MM.1S (cell line): ENCODE results near the gene ANK2.

Experiments used
- EZH2 ChIP-seq: fragments of 300-600 bp; sonication (generic); optimal IDR thresholded peaks from 2 replicates; pipeline ENCODE3; 2017; ENCODE audit warnings: low read depth, mild to moderate bottlenecking, antibody characterized with exemption, low read length, mixed read lengths
- EZH2phosphoT487 ChIP-seq: fragments of 300-600 bp; sonication (generic); IDR thresholded peaks from 2 replicates; pipeline ENCODE4 v1.6.1; 2018; ENCODE audit warnings: antibody characterized with exemption, low read length
- TF ChIP-seq, protein P1 (sequence below): fragments of 300-600 bp; sonication (generic); IDR thresholded peaks from 2 replicates; pipeline ENCODE4 v1.5.1; 2016; ENCODE audit warnings: antibody characterized with exemption, low read length, mixed read lengths

DNA sequence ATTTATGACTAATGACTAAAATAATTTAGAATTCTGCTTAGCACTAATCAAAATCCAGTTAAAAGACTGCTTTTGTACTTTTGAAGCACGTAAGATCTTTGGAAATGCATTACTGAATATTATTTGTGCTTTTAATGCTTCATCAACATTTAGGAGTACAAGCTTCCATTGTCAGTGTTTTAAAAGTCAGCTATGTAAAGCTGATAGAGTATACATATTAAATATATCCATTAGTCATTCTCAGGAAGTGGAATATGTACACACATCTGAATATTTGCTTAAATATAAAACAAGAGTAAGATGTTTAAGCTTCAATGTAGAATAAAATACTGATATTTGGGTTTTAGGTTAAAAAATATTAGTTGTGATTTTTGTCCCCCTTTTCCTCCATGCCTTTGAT is 54.1 kb downstream of the ANK2 start:
- TF ChIP-seq, protein P1, sequence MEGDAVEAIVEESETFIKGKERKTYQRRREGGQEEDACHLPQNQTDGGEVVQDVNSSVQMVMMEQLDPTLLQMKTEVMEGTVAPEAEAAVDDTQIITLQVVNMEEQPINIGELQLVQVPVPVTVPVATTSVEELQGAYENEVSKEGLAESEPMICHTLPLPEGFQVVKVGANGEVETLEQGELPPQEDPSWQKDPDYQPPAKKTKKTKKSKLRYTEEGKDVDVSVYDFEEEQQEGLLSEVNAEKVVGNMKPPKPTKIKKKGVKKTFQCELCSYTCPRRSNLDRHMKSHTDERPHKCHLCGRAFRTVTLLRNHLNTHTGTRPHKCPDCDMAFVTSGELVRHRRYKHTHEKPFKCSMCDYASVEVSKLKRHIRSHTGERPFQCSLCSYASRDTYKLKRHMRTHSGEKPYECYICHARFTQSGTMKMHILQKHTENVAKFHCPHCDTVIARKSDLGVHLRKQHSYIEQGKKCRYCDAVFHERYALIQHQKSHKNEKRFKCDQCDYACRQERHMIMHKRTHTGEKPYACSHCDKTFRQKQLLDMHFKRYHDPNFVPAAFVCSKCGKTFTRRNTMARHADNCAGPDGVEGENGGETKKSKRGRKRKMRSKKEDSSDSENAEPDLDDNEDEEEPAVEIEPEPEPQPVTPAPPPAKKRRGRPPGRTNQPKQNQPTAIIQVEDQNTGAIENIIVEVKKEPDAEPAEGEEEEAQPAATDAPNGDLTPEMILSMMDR: no peak
- TF ChIP-seq EZH2 (no peak), EZH2phosphoT487 (no peak)
